ENCODE measurements around the gene HM13. TPM values are rescaled to one million over a fixed set of nuclear protein-coding genes. Genes with fewer than 3 reads are reported as not detected.

HM13 gene
- total RNA-seq, 2 donors from 2014 or later = 107 to 179 TPM

DNA sequence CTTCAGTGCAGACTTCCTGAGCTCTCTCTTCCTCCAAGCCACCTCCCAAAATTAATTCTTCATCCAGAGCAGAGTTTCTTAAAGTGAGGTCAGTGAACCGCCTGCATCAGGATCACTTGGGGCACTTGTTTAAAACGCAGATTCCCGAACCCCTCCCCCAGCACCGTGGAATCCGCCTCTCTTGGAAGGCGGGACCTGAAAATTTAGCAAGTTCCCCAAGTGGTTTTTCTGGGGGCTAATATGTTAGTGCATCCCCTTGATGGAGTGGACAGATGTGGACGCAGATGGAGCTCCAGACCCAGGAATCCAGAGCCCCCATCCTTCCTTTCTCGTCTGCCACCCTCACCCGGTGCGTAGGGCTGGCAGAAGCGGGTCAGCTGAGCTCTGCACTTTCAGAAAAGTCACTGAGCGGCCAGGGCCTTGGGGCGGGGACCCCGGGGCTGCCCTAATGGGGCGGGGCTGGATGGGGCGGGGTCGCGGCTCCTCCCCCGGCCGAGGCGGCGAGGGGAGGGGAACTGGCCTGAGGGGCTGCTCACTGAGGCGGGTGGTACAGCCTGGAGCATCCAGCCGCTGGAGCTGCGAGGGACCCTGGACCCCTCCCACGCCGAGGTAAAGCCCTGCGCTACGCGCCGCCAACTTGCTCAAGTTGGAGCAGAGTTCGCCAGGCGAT, 39.3 kb upstream of the HM13 start, which contains the start of the genes DEFB124 and REM1:
Gene DEFB124 (minus strand): TSS at position 370 of the 670 bp plus-strand sequence. CDS start 2,114 bp downstream, outside the sequence.
Gene REM1 (plus strand): TSS at position 531 of the 670 bp plus-strand sequence. CDS start 1,158 bp downstream, outside the sequence.
- DNase-seq = peak; percentile 40
- Histone ChIP-seq H3K9ac (ENCODE audit: low read depth in 2 of 2, low read length in 2 of 2) (peak within 1 kb of the TSS in 1 of 2 donors; percentile 51), H3K36me3 (no peaks in the 10 kb centered on the region), H3K9me3 (no peaks in the 10 kb centered on the region), H3K27me3 (no peaks in the 10 kb centered on the region), H3K27ac (no peak within 1 kb of the TSS), H3K4me3 (peak within 1 kb of the TSS; percentile 25), H3K4me1 (no peaks in the 10 kb centered on the region)
- intact Hi-C loops (cut with DNase I) = no loop called here
- TF ChIP-seq, protein P1, sequence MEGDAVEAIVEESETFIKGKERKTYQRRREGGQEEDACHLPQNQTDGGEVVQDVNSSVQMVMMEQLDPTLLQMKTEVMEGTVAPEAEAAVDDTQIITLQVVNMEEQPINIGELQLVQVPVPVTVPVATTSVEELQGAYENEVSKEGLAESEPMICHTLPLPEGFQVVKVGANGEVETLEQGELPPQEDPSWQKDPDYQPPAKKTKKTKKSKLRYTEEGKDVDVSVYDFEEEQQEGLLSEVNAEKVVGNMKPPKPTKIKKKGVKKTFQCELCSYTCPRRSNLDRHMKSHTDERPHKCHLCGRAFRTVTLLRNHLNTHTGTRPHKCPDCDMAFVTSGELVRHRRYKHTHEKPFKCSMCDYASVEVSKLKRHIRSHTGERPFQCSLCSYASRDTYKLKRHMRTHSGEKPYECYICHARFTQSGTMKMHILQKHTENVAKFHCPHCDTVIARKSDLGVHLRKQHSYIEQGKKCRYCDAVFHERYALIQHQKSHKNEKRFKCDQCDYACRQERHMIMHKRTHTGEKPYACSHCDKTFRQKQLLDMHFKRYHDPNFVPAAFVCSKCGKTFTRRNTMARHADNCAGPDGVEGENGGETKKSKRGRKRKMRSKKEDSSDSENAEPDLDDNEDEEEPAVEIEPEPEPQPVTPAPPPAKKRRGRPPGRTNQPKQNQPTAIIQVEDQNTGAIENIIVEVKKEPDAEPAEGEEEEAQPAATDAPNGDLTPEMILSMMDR (IDR thresholded peaks at IDR 0.05) = no peak

DNA sequence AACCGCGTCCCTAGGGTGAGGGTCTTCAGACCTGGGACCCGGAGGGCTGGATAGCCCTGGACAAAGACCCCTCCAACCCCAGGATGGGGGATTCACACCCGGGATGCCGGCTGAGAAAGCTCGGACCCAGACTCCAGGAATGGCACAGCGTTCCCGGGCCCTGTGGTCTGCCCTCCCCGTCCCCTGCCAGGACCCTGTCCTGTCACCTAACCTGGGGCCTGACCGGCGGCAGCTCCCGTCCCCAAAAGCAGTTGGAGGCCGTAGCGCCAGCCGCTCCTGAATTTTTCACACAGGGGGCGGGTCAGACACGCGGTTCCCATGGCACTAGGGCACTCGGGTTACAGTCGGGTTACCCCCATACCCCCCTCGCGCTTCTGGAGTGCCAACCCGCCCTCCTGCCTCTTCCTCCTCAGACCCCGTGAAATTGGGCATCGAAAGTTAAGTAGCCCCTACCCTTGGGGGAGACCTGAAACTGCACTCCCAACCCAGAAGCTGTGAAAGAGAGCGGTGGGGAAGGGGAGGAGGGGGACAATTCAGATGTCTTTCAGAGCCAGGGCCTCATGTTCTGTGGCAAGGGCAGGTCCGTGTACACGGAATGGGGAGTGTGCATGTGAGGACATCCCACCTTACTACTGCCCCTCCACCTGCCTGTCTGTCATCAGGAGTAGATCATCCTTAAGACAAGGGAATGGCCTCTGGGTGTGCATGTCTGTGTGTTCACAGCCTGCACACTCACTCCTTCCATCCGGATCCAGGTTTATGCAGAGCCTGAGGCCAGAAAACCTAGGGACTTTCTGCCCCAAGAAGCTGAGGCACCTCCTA, 38.6 kb upstream of the HM13 start:
- Histone ChIP-seq H3K4me1 (no peaks in the 10 kb centered on the region), H3K4me3 (peak overlapping the region; percentile 25), H3K36me3 (no peaks in the 10 kb centered on the region), H3K27me3 (no peaks in the 10 kb centered on the region), H3K9ac (ENCODE audit: low read depth in 2 of 2, low read length in 2 of 2) (peak overlapping the region in 1 of 2 donors; percentile 51), H3K9me3 (no peaks in the 10 kb centered on the region), H3K27ac (no peak overlapping the region)
- no peak for DNase-seq
- intact Hi-C loops (cut with DNase I) = no loop called here
- TF ChIP-seq, protein P1 (IDR thresholded peaks at IDR 0.05) = no peak

DNA sequence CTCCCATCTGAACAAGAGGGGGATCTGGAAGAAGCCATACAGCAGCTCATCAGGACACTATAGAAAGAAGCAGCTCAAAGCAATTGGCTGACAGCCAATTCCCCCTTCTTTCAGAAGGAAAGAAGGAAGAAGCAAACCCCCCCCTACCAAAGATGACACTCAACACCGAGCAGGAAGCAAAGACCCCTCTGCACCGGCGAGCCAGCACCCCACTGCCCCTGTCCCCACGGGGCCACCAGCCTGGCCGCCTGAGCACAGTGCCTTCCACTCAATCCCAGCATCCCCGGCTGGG, 38.0 kb upstream of the HM13 start:
- H3K4me3 ChIP-seq = no peak overlapping the region
- H3K27me3 ChIP-seq = no peaks in the 10 kb centered on the region
- H3K9ac ChIP-seq (ENCODE audit: low read depth in 2 of 2, low read length in 2 of 2) = no peak overlapping the region
- TF ChIP-seq, protein P1 (IDR thresholded peaks at IDR 0.05) = no peak
- no peak overlapping the region for H3K27ac ChIP-seq
- H3K9me3 ChIP-seq = no peaks in the 10 kb centered on the region
- no peak for DNase-seq
- no peaks in the 10 kb centered on the region for H3K36me3 ChIP-seq
- intact Hi-C loops (cut with DNase I) = no loop called here
- no peaks in the 10 kb centered on the region for H3K4me1 ChIP-seq

DNA sequence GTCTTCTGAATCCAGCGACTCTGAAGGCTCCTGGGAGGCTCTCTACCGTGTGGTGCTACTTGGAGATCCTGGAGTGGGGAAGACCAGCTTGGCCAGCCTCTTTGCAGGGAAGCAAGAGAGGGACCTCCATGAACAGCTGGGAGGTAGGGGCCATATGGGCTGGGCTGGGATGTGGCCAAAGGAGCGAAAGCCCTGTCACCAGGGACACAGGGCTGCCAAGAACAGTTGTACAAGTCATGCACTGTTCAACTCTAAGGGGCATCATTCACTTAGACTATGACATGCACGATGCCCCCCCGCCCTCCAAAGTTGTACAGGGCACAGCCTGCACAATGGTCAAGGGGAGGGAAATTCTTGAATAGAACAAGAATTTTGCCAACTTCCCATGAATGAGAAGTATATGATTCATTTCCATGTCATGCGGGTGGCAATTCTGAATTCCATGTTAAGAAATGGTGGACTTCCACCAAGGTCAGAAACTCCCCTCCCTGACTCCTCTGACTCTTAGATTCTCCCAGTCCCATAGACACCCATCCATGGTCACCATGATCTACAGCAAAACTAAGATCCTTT, 37.5 kb upstream of the HM13 start:
- no peak overlapping the region for H3K27ac ChIP-seq
- no peaks in the 10 kb centered on the region for H3K4me1 ChIP-seq
- TF ChIP-seq, protein P1 (IDR thresholded peaks at IDR 0.05) = no peak
- H3K27me3 ChIP-seq = no peaks in the 10 kb centered on the region
- intact Hi-C loops (cut with DNase I) = no loop called here
- no peak overlapping the region for H3K4me3 ChIP-seq
- H3K9ac ChIP-seq (ENCODE audit: low read depth in 2 of 2, low read length in 2 of 2) = no peak overlapping the region
- H3K9me3 ChIP-seq = no peaks in the 10 kb centered on the region
- no peaks in the 10 kb centered on the region for H3K36me3 ChIP-seq
- DNase-seq = no peak

DNA sequence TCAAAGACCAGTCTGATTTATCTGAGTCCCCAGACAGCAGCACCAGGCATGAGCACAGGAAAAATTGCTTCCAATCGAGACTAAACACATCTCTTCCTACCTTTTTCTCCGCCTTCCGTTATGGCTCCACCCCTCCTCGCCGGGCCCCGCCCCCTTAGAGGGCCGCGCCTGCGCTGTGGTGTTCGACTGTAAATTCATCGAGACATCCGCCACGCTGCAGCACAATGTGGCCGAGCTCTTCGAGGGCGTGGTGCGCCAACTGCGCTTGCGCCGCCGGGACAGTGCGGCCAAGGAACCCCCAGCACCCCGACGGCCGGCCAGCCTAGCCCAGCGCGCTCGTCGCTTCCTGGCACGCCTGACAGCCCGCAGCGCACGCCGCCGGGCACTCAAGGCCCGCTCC, 30.2 kb upstream of the HM13 start:
- intact Hi-C loops (cut with DNase I) = no loop called here
- Histone ChIP-seq H3K4me1 (no peaks in the 10 kb centered on the region), H3K36me3 (no peaks in the 10 kb centered on the region), H3K9ac (ENCODE audit: low read depth in 2 of 2, low read length in 2 of 2) (no peak overlapping the region), H3K27me3 (no peaks in the 10 kb centered on the region), H3K9me3 (no peaks in the 10 kb centered on the region), H3K4me3 (no peak overlapping the region), H3K27ac (no peak overlapping the region)
- no peak for DNase-seq
- TF ChIP-seq, protein P1 (IDR thresholded peaks at IDR 0.05) = no peak

All from colonic mucosa (tissue), 4 donors.